ENCODE data around the gene GRM1.

Gene GRM1

DNA sequence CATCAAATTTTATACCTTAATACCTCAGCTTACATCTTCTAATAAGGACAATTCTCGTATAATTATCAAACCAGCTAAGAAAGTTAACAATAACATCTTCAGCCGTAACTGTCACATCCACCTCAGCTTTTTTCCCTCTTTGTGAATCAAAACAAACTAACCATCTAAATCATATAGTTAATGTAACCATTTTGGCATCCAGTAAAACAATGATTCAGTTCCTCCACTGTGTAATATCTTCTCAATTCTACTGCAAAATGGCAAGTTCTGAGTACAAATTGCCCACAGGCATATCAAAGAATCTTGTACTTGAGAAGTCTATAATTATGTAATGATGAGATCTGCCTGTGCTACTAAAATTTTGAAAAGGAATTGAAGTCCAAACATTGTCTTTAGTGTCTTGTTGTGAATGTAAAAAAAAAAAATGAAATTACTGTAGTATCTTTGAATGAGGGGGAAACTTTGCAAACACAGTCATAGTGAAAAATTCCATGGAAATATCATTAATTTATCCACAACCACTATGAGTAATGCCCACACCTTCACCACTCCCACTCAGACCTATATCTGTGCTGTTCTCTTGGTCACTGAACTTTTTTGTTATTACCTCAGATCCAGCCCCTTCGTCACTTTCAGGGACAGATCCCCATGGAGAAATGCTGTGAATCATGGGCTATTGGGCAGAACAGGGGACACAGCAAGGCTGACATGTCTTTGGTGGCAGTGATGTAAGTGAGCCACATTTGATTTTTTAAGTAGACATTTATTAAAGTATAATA is 336.1 kb downstream of the GRM1 start:
- DNase-seq (ENCODE audit: low read depth, low spot score), result no peak

DNA sequence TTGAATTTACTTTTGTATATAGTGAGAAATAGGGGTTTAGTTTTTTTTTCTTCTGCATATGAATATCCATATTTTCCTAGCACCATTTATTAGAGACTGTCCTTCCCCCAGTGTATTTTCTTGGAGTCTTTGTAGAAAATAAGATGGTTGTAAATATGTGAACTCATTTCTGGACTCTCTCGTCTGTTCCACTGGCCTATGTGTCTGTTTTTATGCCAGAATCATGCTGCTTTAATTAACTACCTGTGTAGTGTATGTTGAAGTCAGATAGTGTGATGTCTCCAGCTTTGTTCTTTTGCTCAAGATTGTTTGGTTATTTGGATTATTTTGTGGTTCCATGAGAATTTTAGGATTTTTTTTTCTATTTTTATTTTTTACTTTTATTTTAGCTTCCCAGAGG is 338.2 kb downstream of the GRM1 start:
- no peak for DNase-seq (ENCODE audit: low read depth, low spot score)

DNA sequence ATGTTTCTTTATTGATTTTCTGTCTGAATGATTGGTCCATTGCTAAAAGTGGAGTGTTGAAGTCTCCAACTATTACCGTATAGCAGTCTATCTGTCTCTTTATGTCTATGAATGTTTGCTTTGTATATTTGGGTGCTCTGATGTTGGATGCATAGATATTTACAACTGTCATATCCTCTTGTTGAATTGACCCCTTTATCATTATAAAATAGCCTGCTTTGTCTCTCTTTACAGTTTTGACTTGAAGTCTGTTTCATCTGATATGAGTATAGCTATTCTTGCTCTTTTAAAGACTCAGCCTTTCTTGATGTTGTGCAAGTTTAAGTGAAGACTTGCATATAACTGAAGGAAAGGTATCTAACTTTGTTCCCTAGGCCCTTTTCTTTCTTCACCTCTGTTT is 341.0 kb downstream of the GRM1 start:
- DNase-seq (ENCODE audit: low read depth, low spot score), result no peak

DNA sequence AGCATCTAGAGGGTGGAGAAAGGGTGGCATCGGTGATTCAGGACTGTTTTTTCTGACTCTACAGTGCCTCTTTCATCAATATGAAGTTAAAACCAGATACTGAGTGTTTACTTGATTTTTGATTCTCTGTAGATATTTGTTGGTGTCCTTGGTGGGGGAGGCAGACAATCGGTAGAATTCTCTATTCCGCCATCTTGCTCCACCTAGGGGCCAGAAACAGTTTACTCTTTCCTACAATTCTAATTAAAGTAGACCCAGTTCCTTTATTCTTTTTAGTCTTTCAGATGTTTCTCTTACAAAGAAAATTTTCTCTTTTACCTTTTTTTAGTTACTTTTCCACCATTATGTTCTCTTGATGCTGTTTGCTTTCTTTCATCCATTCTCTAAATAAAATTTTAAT is 352.6 kb downstream of the GRM1 start:
- DNase-seq (ENCODE audit: low read depth, low spot score), result no peak

DNA sequence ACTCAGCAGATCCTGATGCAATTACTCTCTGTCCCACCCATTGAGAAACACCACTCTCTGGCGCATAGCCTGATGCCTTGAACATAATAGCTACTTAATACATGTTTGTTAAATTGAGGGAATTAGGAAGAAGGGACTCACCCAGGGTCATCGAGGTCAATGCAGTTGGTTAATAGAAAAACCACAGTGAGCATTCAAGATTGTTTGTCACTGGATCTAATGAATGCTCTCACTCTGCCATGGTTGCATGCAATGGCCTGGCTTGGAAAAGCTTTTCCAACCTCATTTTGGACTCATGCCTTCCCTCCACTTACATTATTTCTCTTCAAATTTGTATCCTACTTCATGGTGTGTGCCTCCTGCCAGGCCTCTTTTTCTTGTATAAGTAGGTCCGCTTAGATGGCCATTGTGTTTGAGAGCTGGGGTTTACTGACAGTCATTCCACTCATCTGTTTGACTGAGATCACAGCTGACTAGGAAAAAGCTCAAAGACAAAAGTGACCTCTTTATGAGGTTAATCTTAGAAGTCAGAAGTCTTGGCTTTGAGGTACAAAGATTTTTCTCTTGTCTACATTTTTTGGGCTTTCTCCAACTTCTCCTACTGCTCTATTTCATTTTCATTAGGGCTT is 360.0 kb downstream of the GRM1 start:
- DNase-seq (ENCODE audit: low read depth, low spot score), result no peak

DNA sequence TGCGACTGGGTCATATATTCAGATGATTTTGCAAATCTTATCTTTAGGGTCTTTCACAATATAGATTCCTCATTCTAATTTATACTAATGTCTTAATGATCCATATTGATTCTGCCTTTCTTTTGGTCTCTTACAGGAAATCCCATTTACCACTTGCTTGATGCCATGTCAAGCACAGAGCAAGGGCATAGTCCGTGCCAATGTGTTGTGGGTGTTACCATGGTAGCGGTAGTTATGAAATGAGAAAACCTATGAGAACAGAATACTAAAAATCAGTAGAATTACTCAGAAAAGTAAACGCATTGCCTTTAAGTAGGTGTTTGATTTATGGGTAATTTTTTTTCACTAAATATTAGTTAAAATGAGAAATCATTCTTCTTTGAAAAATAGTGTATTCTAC is 360.9 kb downstream of the GRM1 start:
- DNase-seq (ENCODE audit: low read depth, low spot score), result no peak

DNA sequence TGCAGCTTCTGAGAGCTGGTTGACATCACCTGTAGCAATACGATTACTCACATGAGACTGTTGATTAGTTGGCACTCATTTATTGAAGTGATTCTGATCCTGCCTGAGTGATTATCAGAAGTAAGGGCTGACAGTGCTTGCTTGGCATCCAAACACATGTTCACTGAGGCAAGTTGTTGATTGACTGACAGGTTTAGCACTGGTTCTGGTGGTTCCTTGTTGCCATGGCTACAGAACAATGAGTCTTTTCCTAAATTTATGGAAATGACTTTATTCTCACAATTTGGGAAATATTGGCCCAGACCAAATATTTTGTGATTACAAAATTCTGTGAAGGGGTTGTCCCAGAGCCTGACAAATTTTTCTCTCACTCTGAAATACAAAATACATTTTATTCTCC is 368.8 kb downstream of the GRM1 start:
- no peak for DNase-seq (ENCODE audit: low read depth, low spot score)

DNA sequence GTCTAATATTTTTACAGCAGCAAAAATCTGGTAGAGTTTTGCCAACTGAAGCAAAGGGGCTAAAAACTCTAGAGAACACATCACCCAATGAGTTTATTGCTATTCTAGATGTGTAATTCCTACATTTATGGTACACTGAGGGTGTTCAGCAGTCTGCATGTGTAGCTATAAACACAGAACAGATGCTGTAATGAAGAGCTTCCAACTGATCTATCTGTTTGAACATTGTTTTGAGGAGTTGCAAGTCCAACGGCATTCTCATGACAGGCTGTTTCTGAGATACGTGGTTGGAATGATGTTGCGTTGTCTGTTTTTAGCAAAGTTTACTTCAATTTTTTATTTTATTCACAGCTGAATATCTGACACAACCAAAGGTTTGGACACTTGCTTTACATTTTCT is 373.6 kb downstream of the GRM1 start:
- no peak for DNase-seq (ENCODE audit: low read depth, low spot score)

DNA sequence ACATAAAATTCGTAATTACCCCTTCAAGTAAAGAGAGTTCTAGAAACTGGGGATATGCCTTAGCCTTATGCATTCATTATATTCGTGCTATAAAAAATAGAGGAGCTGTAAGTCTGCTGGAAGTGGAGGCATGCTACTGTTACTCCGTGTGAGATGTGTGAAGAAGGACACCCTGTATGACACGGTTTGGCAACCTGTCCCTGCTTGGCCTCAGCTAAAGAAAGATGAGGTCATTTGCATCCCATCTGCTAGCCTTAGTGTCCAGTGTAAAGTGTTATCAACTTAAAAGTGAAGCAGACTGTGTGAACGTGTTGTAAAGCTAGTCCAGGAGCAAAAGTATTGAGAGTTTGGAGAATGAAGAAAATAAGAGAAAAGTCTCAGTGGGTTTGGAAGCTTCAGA is 379.7 kb downstream of the GRM1 start:
- DNase-seq (ENCODE audit: low read depth, low spot score), result no peak

DNA sequence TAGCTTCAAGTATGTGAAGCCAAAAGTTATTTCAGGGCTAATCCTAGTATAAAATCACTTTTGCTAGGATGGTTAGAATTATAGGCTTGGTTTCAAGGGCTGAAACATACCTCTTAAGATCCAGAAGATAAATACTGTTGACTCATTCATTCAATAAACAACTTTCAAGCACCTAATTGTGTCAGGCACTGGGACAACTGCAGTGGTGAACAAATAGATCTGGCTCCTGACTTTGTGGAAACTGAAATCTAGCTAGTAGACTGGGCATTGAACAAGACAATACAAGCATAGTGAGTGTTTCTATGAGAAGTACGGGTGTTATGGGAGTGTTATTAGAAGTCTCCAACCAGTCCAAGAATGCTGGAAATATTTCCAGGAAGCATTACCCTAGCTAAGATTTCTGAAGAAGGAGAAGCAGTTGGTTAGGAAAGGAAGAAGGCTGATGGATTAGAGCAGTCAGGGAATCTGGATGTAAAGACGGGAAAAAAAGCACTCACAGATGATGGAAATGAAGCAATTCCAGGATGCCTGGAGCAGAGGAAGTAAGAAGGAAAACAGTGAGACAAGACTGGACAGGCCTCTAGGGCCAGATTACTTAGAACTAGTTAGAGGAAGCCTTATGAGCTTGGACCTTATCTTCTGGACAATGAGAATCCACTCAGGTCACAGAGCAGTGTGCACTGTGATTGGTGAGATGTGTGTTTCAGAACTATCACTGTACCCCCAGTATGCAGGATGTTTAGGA is 382.2 kb downstream of the GRM1 start:
- no peak for DNase-seq (ENCODE audit: low read depth, low spot score)

DNA sequence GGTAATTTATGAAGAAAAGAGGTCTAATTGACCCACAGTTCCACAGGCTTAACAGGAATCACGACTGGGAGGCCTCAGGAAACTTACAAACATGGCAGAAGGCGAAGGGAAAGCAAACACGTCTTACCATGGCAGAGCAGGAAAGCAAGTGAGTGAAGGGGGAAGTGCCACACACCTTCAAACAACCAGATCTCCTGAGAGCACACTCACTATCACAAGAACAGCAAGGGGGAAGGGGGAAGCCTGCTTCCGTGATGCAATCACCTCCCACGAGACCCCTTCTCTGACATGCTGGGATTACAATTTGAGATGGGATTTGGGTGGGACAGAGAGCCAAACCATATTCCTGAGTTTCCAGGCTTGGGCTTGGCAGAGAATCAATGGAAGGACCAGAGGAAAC is 390.7 kb downstream of the GRM1 start:
- no peak for DNase-seq (ENCODE audit: low read depth, low spot score)

DNA sequence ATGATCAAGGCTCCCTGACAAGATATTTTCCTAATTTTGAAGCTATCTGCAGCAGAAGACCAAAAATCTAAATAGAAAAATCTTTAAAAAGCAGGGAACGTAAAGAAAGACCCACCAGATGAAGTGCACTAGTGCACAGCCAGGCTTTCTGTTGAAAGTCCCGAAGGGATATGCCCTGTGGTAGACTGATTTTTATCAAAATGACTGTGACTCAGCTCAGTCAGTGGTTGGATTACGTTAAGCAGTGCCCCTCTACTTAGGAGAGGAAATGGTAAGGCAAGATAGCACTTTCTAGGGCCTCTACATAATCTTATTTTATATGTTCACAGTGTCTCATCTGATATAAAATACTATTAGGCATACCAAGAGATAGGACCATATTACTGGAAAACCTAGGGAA is 391.4 kb downstream of the GRM1 start:
- no peak for DNase-seq (ENCODE audit: low read depth, low spot score)

DNA sequence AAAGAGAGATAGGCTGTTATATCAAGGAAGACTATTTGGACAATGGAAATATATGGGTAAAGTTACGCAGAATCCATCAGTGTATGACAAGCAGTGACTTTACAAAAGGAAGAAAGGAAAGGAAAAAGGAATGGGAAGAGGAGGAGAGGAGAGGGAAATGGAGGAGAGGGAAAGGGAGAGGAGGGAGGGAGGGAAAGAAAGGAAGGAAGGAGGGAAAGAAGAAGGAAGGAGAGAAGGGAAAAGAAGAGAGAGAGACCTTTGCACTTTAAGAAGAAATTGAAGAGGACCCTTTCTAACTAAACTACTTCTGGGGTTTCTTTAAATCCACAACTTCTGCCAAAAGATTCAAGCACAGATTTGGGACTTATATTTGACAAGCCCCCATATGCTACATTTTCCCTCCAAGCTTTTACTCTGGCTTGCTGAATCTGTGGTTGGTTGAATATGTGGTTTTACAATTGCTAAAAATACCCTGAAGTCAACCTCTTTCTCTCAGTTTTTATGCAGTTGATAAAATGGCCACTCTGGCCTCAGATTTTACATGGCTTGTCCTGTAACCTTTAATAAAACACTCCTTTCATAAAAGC is 394.0 kb downstream of the GRM1 start:
- DNase-seq (ENCODE audit: low read depth, low spot score), result no peak

DNA sequence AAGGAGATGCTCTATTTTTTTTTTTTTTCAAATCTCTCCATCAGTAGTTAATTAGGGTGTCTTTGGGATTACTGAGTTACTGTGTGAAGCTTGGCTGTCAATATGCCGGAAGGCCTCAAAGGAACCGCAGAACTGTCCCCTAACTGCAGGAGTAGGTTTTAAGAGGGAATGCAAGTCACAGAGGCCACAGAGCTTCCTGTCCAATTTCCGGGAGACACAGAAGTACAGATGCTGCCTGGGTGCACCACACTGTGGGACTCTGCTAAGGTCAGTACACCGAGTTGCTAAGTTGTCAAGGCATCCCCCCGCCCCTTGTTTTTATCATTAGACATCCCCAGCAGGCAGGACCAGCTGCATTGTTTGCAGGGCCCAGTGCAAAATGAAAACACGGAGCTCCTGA is 394.6 kb downstream of the GRM1 start:
- no peak for DNase-seq (ENCODE audit: low read depth, low spot score)

DNA sequence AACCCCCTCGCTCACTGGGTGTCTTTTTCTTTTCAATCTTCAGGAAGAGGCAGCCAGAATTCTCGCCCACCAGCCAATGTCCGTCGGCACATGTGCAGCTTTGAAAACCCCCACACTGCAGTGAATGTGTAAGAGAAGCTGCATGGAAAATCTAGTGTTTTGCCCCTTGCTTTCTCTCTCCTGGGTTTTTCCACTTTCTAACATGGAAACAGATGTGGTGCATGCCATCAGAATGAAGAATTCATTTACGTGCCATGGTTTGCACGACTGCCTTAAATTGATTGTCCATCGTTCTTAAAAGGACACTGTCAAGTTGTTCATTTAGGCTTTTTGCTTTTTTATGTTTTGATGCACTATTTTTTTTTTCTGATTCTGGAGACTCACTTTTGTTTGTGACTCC is 397.7 kb downstream of the GRM1 start:
- DNase-seq (ENCODE audit: low read depth, low spot score), result no peak

DNA sequence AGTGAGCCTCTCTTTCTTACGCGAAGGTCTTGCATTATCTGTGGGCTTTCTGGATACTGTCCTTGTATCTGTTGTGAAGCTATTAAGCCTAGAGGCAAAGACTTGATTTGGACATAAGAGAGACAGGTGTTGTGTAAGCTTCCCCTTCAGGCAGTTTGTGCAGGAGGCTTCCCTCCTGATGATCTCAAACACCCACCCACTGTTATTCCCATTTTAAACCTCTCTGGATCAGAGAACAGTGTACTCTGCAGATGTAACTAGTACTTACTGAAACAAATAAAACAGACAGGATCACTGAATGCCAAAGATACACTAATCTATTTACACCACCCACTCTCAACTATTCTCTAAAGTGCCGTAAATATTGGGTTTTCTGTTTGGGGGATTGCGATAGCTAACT is 401.0 kb downstream of the GRM1 start:
- no peak for DNase-seq (ENCODE audit: low read depth, low spot score)

DNA sequence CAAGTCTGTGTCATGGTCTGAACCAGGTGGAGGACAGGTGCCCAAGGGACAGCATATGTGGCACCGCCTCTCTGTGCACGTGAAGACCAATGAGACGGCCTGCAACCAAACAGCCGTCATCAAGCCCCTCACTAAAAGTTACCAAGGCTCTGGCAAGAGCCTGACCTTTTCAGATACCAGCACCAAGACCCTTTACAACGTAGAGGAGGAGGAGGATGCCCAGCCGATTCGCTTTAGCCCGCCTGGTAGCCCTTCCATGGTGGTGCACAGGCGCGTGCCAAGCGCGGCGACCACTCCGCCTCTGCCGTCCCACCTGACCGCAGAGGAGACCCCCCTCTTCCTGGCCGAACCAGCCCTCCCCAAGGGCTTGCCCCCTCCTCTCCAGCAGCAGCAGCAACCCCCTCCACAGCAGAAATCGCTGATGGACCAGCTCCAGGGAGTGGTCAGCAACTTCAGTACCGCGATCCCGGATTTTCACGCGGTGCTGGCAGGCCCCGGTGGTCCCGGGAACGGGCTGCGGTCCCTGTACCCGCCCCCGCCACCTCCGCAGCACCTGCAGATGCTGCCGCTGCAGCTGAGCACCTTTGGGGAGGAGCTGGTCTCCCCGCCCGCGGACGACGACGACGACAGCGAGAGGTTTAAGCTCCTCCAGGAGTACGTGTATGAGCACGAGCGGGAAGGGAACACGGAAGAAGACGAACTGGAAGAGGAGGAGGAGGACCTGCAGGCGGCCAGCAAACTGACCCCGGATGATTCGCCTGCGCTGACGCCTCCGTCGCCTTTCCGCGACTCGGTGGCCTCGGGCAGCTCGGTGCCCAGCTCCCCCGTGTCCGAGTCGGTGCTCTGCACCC is 405.2 kb downstream of the GRM1 start:
- DNase-seq (ENCODE audit: low read depth, low spot score), result peak; percentile 15

DNA sequence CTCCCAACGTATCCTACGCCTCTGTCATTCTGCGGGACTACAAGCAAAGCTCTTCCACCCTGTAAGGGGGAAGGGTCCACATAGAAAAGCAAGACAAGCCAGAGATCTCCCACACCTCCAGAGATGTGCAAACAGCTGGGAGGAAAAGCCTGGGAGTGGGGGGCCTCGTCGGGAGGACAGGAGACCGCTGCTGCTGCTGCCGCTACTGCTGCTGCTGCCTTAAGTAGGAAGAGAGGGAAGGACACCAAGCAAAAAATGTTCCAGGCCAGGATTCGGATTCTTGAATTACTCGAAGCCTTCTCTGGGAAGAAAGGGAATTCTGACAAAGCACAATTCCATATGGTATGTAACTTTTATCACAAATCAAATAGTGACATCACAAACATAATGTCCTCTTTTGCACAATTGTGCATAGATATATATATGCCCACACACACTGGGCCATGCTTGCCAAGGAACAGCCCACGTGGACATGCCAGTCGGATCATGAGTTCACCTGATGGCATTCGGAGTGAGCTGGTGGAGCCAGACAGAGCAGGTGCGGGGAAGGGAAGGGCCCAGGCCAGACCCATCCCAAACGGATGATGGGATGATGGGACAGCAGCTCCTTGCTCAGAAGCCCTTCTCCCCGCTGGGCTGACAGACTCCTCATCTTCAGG is 406.0 kb downstream of the GRM1 start:
- DNase-seq (ENCODE audit: low read depth, low spot score), result peak; percentile 3

DNA sequence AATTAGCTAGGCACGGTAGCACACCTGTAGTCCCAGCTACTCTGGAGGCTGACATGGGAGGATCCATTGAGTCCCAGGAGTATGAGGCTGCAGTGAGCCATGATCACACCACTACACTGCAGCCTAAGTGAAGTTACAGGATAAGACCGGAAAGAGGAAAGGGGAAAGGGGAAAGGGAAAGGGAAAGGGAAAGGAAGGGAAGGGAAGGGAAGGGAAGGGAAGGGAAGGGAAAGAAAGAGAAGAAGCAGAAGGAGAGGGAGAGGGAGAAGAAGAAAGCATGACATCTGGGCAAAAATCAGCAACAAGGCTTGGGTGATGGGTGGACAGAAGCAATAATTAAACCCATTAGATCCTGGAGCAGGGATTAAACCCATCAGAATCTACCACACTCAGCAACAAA is 413.0 kb downstream of the GRM1 start:
- DNase-seq (ENCODE audit: low read depth, low spot score), result no peak

DNA sequence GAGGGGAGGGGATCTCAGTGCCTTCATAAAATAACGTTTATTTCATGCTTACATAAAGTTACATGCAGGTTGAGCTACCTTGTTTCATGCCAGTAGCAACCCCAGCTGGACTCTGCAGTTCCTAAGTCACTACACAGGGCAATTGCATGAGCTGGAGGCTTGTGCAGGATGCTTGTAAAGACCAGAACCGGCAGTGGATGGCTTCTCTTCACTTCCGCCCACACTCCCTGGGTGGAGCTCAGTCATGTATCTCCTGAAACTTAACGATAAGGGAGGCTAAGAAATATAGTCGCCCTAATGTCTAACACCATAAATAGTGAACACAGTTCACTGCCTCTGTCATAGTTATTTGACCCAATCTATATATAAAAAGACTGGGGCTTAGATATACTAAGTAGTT is 415.3 kb downstream of the GRM1 start:
- DNase-seq (ENCODE audit: low read depth, low spot score), result no peak

DNA sequence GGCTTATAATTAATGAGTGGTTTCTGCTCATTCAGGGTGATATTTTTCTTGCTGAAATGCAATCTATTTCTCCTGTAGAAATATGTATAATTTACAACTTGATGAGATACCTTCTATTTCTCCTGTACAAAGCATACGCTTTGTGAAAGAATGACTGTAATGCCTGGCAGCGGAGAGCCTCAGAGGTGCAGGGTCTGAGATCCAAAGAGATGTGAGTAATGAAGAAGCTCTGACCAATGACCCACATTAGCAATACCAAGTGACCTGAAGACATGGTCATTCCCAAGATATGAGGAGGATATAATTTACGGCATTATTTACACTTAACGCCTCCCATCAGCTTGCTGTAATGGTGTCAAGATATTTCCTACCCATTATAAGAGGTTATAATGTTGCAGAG is 416.4 kb downstream of the GRM1 start:
- no peak for DNase-seq (ENCODE audit: low read depth, low spot score)
